Nephron (organoid): Measurements from ENCODE around the gene GLIS1.

Source experiments
- H3K27ac Mint-ChIP-seq, 3 experiments: 2 replicates each; pipeline ENCODE4 v1.8.0; 2020; ENCODE audit warnings: mixed read lengths in 3 of 3, mild to moderate bottlenecking in 2 of 3, moderate library complexity in 1 of 3
- H3K27me3 Mint-ChIP-seq: 2 replicates; pipeline ENCODE4 v1.8.0; 2021; ENCODE audit warnings: low read depth, mild to moderate bottlenecking, moderate library complexity, mixed read lengths
- H3K36me3 Mint-ChIP-seq: 2 replicates; pipeline ENCODE4 v1.8.0; 2020; ENCODE audit warnings: low read depth, mixed read lengths
- H3K4me1 Mint-ChIP-seq: 2 replicates; pipeline ENCODE4 v1.8.0; 2020; ENCODE audit warnings: mixed read lengths
- H3K4me3 Mint-ChIP-seq, 3 experiments: 2 replicates each; pipeline ENCODE4 v1.8.0; 2020; ENCODE audit warnings: mild to moderate bottlenecking in 3 of 3, mixed read lengths in 3 of 3, moderate library complexity in 2 of 3
- H3K9me3 Mint-ChIP-seq: 2 replicates; pipeline ENCODE4 v1.8.0; 2020; ENCODE audit warnings: mixed read lengths
- CTCF ChIP-seq, 3 experiments: fragments of 200-600 bp; sonication (generic); IDR thresholded peaks; one replicate each; pipeline ENCODE4 v1.5.0; 2021; ENCODE audit warnings: antibody characterized with exemption in 3 of 3; ENCODE audit not compliant: unreplicated experiment in 3 of 3

GLIS1 gene

GRCh38 chr1:53483656-53484055, 255.3 kb downstream of the GLIS1 start:
- TF ChIP-seq CTCF (IDR thresholded peaks at IDR 0.05; ENCODE audit: unreplicated experiment in 3 of 3) = no peak
- peaks cover 50% of the 10 kb centered on the region for H3K27me3 Mint-ChIP-seq
- no peak overlapping the region for H3K4me3 Mint-ChIP-seq
- H3K9me3 Mint-ChIP-seq = no peaks in the 10 kb centered on the region
- H3K4me1 Mint-ChIP-seq = no peaks in the 10 kb centered on the region
- H3K36me3 Mint-ChIP-seq = no peaks in the 10 kb centered on the region
- H3K27ac Mint-ChIP-seq = no peak overlapping the region

DNA sequence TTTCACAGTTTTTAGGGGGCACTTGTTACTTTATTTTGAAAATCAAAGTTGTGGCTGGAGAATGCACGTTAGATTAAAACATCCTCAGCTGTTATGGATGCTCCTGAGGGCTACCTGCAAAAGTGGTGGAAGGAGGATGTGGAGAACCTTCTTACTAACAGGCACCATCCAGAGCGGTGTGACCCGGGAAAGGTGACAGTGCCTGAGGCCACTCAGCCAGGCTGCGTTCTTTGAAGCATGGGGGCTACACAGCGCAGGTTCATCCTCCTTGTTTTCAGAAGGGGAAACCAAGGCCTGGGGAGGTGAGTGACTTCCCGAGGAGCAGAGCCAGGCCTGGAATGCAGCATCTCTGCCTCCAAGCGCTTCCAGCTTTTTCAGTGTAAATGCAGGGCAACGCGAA, 255.8 kb downstream of the GLIS1 start:
- Mint-ChIP-seq H3K27ac (no peak overlapping the region), H3K27me3 (peaks cover 46% of the 10 kb centered on the region), H3K36me3 (no peaks in the 10 kb centered on the region), H3K4me3 (no peak overlapping the region), H3K9me3 (no peaks in the 10 kb centered on the region), H3K4me1 (peaks cover under 1% of the 10 kb centered on the region)
- no peak for TF ChIP-seq CTCF (IDR thresholded peaks at IDR 0.05; ENCODE audit: unreplicated experiment in 3 of 3)

DNA sequence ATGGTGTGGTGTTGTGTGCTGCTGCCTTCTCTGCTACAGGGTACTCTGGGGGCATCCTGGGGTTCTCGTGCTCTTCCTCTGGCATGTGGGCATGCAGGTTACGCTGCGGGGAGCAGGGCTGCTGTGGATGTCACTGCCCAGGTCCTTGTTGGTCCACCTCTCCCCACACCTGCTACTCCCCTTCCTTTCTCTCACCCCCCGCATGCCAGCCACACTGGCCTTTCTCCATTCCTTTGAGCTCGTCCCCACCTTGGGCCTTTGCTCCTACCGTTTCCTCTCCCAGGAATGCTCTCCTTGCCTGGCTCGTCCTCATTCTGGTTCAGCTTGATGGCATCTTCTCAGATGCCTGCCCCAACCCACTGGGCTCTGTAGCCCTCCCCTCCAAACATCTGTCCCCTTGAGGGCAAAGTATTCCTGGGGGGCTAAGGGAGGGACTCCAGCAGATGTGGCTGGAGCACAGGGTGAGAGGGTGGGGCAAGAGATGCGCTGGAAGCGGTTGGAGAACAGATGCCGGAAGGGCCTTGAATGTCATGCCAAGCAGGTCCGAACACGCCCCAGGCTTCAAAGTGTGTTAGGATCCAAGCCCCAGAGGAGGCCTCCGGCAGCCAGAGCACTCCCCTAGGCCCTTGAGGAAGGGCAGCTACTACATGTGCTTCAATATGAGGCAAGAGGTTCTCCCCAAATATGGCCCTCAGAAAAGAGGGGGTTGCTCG, 256.4 kb downstream of the GLIS1 start:
- no peak overlapping the region for H3K4me3 Mint-ChIP-seq
- peaks cover 41% of the 10 kb centered on the region for H3K27me3 Mint-ChIP-seq
- TF ChIP-seq CTCF (IDR thresholded peaks at IDR 0.05; ENCODE audit: unreplicated experiment in 3 of 3) = no peak
- peaks cover 6% of the 10 kb centered on the region for H3K4me1 Mint-ChIP-seq
- H3K9me3 Mint-ChIP-seq = no peaks in the 10 kb centered on the region
- H3K27ac Mint-ChIP-seq = no peak overlapping the region
- H3K36me3 Mint-ChIP-seq = no peaks in the 10 kb centered on the region

GRCh38 chr1:53481456-53481855, 257.5 kb downstream of the GLIS1 start:
- H3K4me3 Mint-ChIP-seq = no peak overlapping the region
- H3K27ac Mint-ChIP-seq = no peak overlapping the region
- H3K36me3 Mint-ChIP-seq = no peaks in the 10 kb centered on the region
- H3K9me3 Mint-ChIP-seq = no peaks in the 10 kb centered on the region
- TF ChIP-seq CTCF (IDR thresholded peaks at IDR 0.05; ENCODE audit: unreplicated experiment in 3 of 3) = no peak
- H3K4me1 Mint-ChIP-seq = peaks cover 10% of the 10 kb centered on the region
- H3K27me3 Mint-ChIP-seq = peaks cover 31% of the 10 kb centered on the region

- Mint-ChIP-seq H3K4me1 (peaks cover 10% of the 10 kb centered on the region), H3K36me3 (no peaks in the 10 kb centered on the region), H3K27ac (no peak overlapping the region)
Observed at GRCh38 chr1:53480678-53481077, 258.3 kb downstream of the GLIS1 start.

More at GRCh38 chr1:53480678-53481077, 258.3 kb downstream of the GLIS1 start:
- no peak overlapping the region for H3K4me3 Mint-ChIP-seq
- H3K9me3 Mint-ChIP-seq = no peaks in the 10 kb centered on the region
- peaks cover 26% of the 10 kb centered on the region for H3K27me3 Mint-ChIP-seq
- TF ChIP-seq CTCF (IDR thresholded peaks at IDR 0.05; ENCODE audit: unreplicated experiment in 3 of 3) = no peak
